Parathyroid adenoma (tissue), 2 donors: ENCODE data around the gene XYLT1.

Source experiments
- H2AFZ ChIP-seq: fragments of 300-600 bp; sonication (generic); one replicate; pipeline ENCODE4 v1.7.0; 2017; ENCODE audit warnings: antibody characterized with exemption, mild to moderate bottlenecking
- H3K27ac ChIP-seq: fragments of 300-600 bp; sonication (generic); one replicate; pipeline ENCODE4 v1.7.0; 2017
- H3K27me3 ChIP-seq: fragments of 300-600 bp; sonication (generic); one replicate; pipeline ENCODE4 v1.7.0; 2017; ENCODE audit warnings: low read length; ENCODE audit not compliant: control insufficient read depth, insufficient read depth
- H3K36me3 ChIP-seq: fragments of 300-600 bp; sonication (generic); one replicate; pipeline ENCODE4 v1.7.0; 2017; ENCODE audit warnings: low read length; ENCODE audit not compliant: control insufficient read depth, insufficient read depth
- H3K4me1 ChIP-seq: fragments of 300-600 bp; sonication (generic); one replicate; pipeline ENCODE4 v1.7.0; 2017; ENCODE audit warnings: control low read depth
- H3K4me2 ChIP-seq: fragments of 300-600 bp; sonication (generic); one replicate; pipeline ENCODE4 v1.7.0; 2017; ENCODE audit warnings: low read length
- H3K4me3 ChIP-seq: fragments of 300-600 bp; sonication (generic); one replicate; pipeline ENCODE4 v1.7.0; 2017; ENCODE audit warnings: low read depth, low read length
- H3K79me2 ChIP-seq: fragments of 300-600 bp; sonication (generic); one replicate; pipeline ENCODE4 v1.7.0; 2017; ENCODE audit warnings: control low read depth
- H3K9ac ChIP-seq: fragments of 300-600 bp; sonication (generic); one replicate; pipeline ENCODE4 v1.7.0; 2017; ENCODE audit warnings: mild to moderate bottlenecking
- H3K9me3 ChIP-seq: fragments of 300-600 bp; sonication (generic); one replicate; pipeline ENCODE4 v1.7.0; 2017; ENCODE audit warnings: low read length; ENCODE audit not compliant: control insufficient read depth
- CTCF ChIP-seq: fragments of 300-600 bp; sonication (generic); IDR thresholded peaks from one replicate; pipeline ENCODE4 v1.7.0; 2017; ENCODE audit warnings: antibody characterized with exemption, mild to moderate bottlenecking
- donor health status: primary hyperparathyroidism.

Gene XYLT1

GRCh38 chr16:17134586-17134985 lies 336.2 kb downstream of the XYLT1 start:
- H2AFZ ChIP-seq, result no peak overlapping the region
- H3K27ac ChIP-seq, result no peak overlapping the region
- no peaks in the 10 kb centered on the region for H3K27me3 ChIP-seq
- H3K4me3 ChIP-seq, result no peak overlapping the region
- H3K79me2 ChIP-seq, result no peaks in the 10 kb centered on the region
- no peaks in the 10 kb centered on the region for H3K9me3 ChIP-seq
- H3K9ac ChIP-seq, result no peak overlapping the region
- no peak overlapping the region for H3K4me2 ChIP-seq
- no peaks in the 10 kb centered on the region for H3K4me1 ChIP-seq
- H3K36me3 ChIP-seq, result no peaks in the 10 kb centered on the region
- no peak for TF ChIP-seq CTCF

GRCh38 chr16:17133851-17134250 lies 336.9 kb downstream of the XYLT1 start:
- no peaks in the 10 kb centered on the region for H3K27me3 ChIP-seq
- H3K36me3 ChIP-seq, result no peaks in the 10 kb centered on the region
- H3K4me2 ChIP-seq, result no peak overlapping the region

GRCh38 chr16:17131351-17131750 lies 339.4 kb downstream of the XYLT1 start:
- Histone ChIP-seq H3K79me2 (no peaks in the 10 kb centered on the region), H3K4me2 (no peak overlapping the region), H3K9ac (no peak overlapping the region), H3K4me3 (no peak overlapping the region), H2AFZ (no peak overlapping the region), H3K4me1 (no peaks in the 10 kb centered on the region), H3K27ac (no peak overlapping the region), H3K36me3 (no peaks in the 10 kb centered on the region), H3K9me3 (no peaks in the 10 kb centered on the region), H3K27me3 (no peaks in the 10 kb centered on the region)
- TF ChIP-seq CTCF, result no peak

More at GRCh38 chr16:17133851-17134250, 336.9 kb downstream of the XYLT1 start:
- Histone ChIP-seq H2AFZ (no peak overlapping the region), H3K9ac (no peak overlapping the region), H3K4me1 (no peaks in the 10 kb centered on the region), H3K9me3 (no peaks in the 10 kb centered on the region), H3K4me3 (no peak overlapping the region), H3K79me2 (no peaks in the 10 kb centered on the region), H3K27ac (no peak overlapping the region)
- no peak for TF ChIP-seq CTCF

- Histone ChIP-seq H3K27me3 (no peaks in the 10 kb centered on the region), H3K4me2 (no peak overlapping the region), H3K9ac (no peak overlapping the region)
Measured at GRCh38 chr16:17130733-17131132, 340.0 kb downstream of the XYLT1 start.

More at GRCh38 chr16:17130733-17131132, 340.0 kb downstream of the XYLT1 start:
- no peaks in the 10 kb centered on the region for H3K4me1 ChIP-seq
- H3K79me2 ChIP-seq, result no peaks in the 10 kb centered on the region
- H3K9me3 ChIP-seq, result no peaks in the 10 kb centered on the region
- no peak for TF ChIP-seq CTCF
- H3K27ac ChIP-seq, result no peak overlapping the region
- H2AFZ ChIP-seq, result no peak overlapping the region
- H3K4me3 ChIP-seq, result no peak overlapping the region
- no peaks in the 10 kb centered on the region for H3K36me3 ChIP-seq
